ENCODE measurements around the gene PRSS53.

- TF ChIP-seq CREB1 (CRISPR knock-in tag; IDR thresholded peaks at IDR 0.05; ENCODE audit: low read depth) (no peak), REST (IDR thresholded peaks at IDR 0.05; ENCODE audit: unreplicated experiment) (no peak), EZH2 (IDR thresholded peaks at IDR 0.05; ENCODE audit: low read depth, unreplicated experiment) (no peak), ETS1 (IDR thresholded peaks at IDR 0.05) (no peak), POLR2AphosphoS5 (IDR thresholded peaks at IDR 0.05; ENCODE audit: low read depth) (no peak), JUNB (IDR thresholded peaks at IDR 0.05; ENCODE audit: unreplicated experiment) (no peak), NANOG (IDR thresholded peaks at IDR 0.05; ENCODE audit: borderline replicate concordance) (no peak), ZNF331 (CRISPR knock-in tag; IDR thresholded peaks at IDR 0.05; ENCODE audit: low read depth) (no peak), EZH2phosphoT487 (IDR thresholded peaks at IDR 0.05; ENCODE audit: unreplicated experiment) (no peak), ZNF462 (CRISPR knock-in tag; IDR thresholded peaks at IDR 0.05) (no peak), ZNF114 (CRISPR knock-in tag; IDR thresholded peaks at IDR 0.05) (no peak), STAT1 (IDR thresholded peaks at IDR 0.05; ENCODE audit: unreplicated experiment) (no peak)
- TF ChIP-seq, protein P1, sequence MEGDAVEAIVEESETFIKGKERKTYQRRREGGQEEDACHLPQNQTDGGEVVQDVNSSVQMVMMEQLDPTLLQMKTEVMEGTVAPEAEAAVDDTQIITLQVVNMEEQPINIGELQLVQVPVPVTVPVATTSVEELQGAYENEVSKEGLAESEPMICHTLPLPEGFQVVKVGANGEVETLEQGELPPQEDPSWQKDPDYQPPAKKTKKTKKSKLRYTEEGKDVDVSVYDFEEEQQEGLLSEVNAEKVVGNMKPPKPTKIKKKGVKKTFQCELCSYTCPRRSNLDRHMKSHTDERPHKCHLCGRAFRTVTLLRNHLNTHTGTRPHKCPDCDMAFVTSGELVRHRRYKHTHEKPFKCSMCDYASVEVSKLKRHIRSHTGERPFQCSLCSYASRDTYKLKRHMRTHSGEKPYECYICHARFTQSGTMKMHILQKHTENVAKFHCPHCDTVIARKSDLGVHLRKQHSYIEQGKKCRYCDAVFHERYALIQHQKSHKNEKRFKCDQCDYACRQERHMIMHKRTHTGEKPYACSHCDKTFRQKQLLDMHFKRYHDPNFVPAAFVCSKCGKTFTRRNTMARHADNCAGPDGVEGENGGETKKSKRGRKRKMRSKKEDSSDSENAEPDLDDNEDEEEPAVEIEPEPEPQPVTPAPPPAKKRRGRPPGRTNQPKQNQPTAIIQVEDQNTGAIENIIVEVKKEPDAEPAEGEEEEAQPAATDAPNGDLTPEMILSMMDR (conservative IDR thresholded peaks at IDR 0.05; ENCODE audit: low read depth in 2 of 2), result no peak
Measured at GRCh38 chr16:31082368-31083045, 6.2 kb downstream of the PRSS53 start.
